ENCODE data around the gene RHBDL2.
"Not testable (repeated sequence)": the region's sequence is repeated elsewhere in the genome, so short reads cannot be mapped to it uniquely, and the experiment has no call there.

The RHBDL2 gene

DNA sequence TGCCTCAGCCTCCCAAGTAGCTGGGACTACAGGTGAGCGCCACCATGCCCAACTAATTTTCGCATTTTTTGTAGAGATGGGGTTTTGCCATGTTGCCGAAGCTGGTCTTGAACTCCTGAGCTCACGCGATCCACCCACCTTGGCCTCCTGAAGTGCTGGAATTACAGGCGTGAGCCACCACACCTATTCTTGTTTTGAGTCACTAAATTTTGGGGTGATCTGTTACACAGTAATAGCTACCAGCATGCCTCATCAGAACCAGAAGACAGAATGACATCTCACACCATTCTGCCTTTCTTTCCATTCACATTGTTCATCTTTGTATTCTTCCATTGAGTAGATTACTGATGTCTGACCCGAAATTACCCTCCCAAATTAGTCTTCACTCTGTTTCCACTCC is 9.1 kb downstream of the RHBDL2 start:
- DNase-seq (ENCODE audit: low spot score): no peak

DNA sequence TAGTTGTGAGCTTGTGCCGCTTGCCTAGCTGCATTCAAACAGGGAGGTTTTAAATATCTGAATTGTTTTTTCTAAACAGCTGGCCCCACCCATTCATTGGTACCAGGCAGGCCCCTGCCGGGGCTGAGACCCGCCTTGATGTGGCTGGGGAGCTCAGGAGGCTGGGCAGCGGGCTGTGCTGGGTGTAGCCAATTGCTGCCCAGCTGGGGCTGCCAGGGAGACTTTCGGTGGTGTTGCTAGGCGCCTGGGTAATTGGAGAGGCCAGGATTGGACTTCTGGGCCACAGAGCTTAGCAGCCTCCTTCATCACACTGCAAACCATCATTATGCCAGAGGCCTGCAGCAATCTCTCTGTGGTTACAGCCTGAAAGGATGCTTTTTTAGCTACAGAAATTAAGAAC is 12.2 kb downstream of the RHBDL2 start:
- no peak for DNase-seq (ENCODE audit: low spot score)

DNA sequence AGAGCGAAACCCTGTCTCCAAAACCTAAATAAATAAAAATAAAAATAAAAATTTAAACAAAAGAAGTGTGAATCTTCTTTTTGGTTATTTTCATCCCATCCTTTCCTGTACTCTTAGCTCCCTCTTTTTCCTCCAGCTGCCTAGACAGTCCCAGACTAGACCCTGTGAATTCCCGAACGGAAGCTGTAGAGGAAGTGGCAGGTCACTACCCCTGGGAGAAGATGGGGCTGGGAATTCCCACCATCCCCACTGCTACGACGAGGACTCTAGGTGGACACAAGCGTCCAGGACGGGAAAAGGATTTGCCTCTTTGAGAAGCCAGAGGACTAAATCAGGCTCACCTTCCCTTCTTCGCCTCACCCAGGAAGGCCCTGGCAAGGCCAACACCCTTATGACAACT is 12.6 kb downstream of the RHBDL2 start:
- DNase-seq (ENCODE audit: low spot score): no peak

DNA sequence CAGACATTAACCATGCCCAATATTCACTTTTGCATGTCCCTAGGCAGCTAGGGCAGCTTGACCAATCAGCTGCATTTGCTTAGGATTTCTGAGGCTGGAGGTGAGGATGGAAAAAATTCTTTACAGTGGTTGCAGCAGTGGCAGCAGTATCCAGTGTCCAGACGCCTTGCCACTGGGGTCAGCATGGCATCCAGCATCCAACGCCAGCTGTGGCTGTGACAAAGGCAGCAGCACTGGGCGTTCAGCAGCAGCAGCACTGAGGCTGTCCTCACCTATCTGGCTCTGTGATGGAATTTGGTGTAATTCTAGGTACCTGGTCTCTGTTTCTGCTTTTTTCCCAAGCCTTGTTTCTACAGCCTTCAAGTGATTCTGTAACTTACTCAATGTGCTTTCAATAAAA is 15.5 kb downstream of the RHBDL2 start:
- no peak for DNase-seq (ENCODE audit: low spot score)

DNA sequence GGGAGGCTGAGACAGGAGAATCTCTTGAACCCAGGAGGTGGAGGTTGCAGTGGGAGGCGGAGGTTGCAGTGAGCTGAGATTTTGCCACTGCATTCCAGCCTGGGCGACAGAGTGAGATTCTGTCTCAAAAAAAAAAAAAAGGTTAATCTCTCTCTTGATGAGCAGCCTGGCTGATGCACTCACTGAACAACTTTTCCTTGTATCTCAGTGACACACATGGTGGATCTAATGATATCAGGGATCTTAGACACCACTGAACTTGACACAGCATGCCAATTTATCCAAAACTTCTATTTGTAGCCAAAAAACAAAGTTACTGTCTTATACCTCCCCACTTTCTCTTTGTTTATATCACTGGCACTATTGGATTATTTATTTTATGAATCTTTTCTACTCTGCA is 16.2 kb downstream of the RHBDL2 start:
- DNase-seq (ENCODE audit: low spot score): no peak

DNA sequence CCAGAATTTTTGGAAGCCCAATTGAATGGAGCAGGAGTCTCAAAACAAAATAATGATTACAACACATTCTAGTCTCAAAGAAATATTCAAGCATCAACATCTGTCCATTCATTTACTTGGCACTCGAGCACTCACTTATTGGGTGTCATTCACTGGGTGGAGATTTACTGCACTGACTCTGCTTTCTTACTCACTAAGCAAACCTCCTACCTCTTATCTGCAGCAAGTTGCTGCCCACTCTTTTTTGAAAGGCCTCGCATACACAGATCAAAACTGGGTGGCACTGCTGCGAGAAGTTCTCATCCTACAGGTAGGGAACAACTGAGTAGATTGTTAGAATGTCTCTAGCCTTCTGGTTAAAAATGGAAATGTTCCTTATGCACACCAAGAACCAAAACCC is 18.0 kb downstream of the RHBDL2 start:
- DNase-seq (ENCODE audit: low spot score): no peak

DNA sequence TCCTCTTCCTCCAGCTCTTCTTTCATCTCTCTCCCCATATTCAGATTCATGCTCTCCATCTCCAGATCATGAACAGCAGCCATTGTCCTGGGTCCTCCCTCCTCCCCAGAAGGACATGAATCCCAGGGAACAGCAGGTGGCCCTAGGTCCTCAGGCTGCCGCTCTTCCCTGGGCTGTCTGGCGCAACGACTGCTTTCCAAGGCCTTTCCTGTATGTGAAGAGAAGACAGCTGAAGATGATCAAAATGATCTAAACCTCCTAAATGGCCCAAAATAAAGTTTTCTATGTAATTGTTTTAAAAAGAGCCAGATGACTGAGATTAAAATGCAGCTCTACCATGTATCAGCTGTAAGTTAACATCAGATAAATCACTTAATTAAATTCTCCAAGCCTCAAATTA is 22.5 kb downstream of the RHBDL2 start:
- no peak for DNase-seq (ENCODE audit: low spot score)

DNA sequence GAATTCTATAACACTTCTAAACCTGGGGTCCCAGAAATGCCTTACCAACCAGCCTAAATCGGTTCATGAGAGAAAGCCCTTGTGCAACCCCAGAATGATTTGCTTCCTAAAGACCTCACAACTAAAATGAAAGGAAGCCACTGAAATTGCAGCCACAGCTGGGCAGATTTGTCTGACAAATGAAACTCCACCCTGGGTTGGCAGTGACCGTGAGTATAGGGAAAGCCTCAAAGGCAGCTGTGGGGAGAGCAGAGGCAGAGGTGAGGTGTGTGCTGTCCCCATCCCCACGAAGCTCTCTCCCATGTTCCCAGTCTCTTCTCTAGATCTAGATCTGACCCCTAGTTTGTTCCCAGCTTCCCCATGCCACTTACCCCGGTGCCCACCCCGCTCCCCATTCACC is 23.1 kb downstream of the RHBDL2 start:
- DNase-seq (ENCODE audit: low spot score): no peak

DNA sequence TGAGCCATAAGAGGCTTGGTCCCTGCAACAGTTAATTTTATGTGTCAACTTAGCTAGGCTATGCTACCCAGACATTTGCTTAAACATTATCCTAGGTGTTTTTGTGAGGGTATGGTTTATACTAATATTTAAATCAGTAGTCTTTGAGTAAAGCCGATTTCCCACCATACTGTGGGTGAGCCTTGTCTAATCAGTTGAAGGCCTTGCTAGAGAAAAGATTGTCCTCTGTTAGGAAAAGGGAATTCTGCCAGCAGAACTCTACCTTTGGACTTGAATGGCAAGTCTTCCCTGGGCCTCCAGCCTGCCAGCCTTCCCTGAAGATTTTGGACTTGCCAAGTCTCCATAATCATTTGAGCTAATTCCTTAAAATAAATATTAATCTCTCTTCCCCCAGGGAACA is 23.9 kb downstream of the RHBDL2 start:
- DNase-seq (ENCODE audit: low spot score): no peak

DNA sequence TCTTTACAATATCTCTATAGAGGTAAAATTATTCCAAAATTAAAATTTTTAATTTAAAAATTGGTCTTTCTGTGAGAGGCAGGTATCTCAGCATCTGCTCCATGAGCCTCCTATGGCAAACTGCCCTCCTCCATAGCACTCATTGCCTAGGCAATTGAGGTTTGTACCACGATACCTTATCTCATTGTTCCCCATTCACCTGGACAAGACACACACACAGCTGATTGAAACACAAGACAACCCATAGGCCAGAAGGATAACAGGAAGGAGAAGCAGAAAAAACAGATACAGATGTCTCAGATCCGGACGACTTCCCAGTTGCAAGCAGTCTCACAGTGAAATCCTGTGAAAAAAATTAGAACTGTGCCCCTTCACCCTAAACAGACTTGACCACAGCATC is 24.3 kb downstream of the RHBDL2 start:
- no peak for DNase-seq (ENCODE audit: low spot score)

DNA sequence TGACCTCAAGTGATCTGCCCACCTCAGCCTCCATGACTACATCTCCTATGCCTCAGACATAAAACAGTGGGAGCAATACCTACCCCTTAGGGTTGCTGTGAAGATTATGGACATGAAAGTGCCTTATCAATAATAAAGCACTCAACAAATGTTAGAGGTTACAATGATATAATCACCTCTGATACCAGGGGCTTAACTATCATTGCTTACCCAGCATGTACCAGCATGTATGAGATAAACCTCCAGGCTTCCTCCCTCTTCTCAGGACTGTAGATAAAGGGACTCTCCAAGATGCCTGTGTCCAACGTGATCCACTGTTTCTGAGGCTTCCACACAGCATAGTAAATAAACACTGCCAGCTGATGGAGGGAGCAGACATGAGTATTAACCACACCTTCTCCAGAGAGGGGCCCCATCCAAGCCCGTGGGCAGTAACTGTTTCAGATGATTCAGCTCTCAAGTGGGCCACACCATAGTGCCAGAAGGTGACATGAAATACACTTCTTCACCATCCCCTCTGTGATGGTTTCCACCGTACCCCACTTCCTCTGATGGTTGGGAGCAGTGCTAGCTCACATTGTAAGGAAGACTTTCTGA is 26.2 kb downstream of the RHBDL2 start:
- DNase-seq (ENCODE audit: low spot score): no peak

DNA sequence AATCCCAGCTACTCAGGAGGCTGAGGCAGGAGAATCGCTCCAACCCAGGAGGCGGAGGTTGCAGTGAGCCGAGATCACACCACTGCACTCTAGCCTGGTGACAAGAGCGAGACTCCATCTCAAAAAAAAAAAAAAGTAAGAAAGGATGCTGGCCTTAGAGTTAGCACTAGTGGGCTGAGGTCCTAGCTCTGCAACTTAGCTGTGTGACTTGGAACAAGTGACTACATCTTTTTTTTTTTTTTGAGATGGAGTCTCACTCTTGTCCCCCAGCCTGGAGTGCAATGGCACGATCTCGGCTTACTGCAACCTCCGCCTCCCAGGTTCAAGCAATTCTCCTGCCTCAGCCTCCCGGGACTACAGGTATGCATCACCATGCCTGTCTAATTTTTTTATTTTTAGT is 26.7 kb downstream of the RHBDL2 start:
- DNase-seq (ENCODE audit: low spot score): not testable (repeated sequence)

DNA sequence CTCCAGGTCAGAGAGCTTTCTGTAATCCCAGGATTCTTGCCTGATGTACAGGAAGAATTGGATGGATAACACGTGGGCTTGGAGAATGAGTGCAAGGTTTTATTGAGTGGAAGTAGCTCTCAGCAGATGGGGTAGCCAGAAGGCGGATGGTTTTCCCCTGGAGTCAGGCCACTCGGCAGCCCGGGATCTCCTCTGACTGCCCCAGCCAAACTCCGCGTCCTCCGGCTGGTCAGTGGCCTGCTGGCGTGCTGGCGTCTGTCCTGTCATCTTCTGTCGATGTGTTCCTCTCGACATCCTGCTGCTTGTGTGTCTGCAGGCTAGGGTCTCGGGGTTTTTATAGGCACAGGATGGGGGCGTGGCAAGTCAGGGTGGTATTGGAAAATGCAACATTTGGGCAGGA is 32.8 kb downstream of the RHBDL2 start:
- DNase-seq (ENCODE audit: low spot score): no peak

DNA sequence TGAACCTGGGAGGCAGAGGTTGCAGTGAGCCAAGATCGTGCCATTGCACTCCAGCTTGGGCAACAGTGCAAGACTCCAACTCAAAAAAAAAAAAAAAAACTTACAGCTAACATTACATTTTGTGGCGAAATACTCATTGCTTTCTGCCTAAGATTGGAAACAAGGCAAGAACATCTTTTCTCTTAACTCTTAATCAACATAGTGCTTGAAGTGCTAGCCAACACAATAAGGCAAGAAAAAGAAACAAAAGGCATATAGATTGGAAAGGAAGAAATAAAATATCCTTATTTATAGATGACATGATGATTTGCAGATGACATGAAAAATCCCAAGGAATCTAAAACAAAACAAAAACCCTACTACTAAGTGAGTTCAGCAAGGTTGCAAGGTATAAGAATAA is 35.6 kb downstream of the RHBDL2 start:
- no peak for DNase-seq (ENCODE audit: low spot score)

DNA sequence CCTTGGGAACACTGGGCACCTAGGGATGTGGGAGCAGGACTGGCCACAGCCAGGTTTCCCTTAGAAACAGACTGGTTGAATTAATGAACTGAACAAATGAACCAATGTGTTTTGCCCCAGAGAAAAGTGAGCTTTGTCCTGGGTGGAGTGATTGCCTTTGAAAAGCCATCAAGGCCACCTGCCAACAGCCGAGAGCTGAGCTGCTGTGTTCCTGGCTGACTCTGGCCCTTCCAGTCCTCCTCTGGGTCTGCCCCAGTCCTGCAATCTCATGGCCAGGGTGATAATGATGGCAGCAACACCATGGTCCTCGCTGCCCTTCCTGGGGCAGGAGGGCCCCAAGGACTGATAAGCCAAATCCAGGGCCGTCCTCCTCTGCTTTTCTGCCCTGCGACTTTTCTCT is 42.1 kb downstream of the RHBDL2 start:
- DNase-seq (ENCODE audit: low spot score): no peak

DNA sequence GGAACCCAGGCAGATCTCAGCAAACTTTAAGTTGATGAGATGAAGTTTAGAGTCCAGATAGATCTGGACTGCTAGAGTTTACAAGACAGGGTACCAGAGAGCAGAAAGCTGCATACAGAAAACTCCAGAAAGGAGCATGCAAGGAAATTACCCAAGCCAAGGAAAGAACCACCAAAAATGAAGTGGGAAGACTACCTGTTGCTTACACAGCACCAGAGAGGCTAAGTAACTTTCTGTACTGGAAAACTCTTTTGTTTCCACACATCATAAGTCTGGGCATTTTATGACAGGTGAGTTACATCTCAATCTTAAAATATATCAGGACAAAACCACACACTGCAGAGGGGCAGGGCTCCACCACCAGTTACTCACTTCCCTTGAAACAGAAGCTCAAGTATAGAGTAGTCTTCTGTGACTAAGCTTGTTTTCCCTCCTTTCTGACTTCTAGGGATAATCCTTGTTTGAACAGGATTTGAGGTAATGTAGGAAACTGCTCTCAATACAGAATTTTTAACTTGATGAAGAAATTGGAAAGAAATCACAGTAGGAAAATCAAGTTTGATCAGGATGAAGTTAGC is 42.9 kb downstream of the RHBDL2 start:
- peak; percentile 29 for DNase-seq (ENCODE audit: low spot score)

DNA sequence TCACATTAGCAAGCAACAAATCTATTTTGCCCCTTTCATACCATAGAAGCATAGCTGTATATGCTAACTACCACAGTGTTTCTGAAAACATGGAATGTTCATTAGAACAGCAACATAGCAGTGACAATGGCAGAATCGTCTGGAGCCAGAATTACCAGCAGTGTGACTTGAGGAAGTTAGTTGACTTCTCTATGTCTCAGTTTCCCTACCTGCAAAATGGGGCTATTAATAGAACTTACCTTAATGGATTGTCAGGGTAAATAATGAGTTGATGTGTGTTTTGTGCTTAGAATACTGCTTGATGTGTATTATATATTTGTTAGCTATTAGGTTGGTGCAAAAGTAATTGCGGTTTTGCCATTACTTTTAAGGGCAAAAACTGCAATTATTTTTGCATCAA is 45.5 kb downstream of the RHBDL2 start:
- DNase-seq (ENCODE audit: low spot score): no peak

DNA sequence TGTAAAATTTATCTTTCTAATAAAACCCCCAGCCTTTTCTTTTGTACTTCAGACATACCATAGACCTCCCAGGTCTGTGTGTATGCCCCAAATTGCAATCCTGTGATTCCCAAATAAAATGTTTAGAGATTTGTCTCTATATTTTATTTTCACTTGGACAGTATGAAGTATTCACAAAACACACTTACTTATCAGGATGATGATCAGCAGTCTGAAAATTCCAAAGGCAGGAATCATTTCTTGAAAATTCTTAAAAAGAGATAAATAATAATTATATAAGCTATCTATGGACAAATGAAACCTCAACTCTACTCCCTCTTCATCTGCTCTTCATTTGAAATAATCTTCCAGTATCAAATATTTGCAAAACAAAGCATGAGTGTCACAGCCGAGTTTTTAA is 48.7 kb downstream of the RHBDL2 start:
- no peak for DNase-seq (ENCODE audit: low spot score)

DNA sequence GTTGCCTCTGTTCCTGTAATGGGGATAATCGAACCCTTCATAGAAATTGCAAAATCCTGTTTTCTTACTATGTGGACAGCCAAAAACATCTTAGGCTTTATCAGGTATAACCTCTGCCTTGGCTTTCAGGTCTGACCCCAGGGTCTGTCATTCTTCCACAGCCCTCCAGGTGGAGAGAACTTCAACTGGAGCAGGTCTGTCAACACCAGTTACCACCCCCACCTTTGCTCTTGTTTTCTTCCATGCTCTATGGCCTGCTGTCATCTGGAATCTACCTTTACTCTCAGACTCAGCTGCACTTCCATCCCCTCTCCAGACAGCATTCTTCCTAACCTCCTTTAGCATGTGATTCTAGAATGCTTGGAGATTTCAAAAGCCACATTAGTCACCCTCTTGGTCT is 49.9 kb downstream of the RHBDL2 start:
- no peak for DNase-seq (ENCODE audit: low spot score)

DNA sequence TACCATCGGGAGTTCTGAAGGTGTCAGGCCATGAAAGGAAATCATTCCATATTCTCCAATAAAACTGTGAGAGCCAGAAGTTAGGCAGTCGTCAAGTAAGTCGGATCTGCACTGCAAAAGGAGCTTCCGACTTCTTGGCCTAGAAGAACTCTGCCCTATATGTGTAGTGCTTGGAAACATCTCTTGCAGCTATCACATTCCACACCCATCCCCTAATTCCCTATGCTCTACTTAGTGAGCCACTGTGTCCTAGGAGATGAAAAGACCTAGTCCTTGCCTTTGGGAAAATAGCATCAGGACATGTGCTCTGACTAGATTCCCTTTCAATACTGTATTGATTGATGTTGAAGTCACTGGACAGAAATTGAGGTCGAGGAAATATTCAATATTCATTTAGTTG is 52.0 kb downstream of the RHBDL2 start:
- DNase-seq (ENCODE audit: low spot score): no peak

DNA sequence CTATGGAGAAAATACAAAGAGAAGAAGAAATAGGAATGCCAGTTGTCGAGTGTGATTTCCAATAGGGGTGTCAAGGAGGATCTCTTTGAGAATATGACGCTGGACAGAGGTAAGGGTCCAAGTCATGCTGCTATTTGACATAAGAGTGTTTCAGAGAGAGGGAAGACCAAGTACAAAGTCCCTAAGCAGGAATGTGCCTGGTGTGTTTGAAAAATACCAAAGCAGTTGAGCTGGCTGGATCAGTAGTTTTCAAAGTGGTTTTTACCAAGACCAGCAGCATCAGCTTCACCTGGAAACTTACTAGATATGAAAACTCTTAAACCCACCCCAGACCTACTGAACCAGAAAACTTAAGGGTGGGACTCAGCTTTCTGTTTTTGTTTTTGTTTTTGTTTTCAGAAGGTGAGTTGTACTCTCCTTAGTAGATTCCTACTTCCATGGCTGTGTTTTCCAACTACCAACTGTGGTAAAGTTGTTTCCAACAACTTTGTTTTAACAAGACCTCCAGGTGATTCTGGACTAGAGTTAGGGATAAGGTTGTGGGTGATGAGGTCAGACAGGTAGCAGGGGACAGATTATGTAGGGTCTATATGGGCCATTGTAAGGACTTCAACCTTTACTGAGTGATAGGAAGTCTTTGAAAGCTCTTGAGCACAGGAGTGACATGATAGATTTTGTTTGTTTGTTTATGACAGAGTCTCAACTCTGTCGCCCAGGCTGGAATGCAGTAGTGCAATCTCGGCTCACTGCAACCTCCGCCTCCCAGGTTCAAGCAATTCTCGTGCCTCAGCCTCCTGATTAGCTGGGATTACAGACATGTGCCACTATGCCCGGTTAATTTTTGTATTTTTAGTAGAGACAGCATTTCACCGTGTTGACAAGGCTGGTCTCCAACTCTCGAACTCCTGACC is 53.0 kb downstream of the RHBDL2 start:
- DNase-seq (ENCODE audit: low spot score): no peak

DNA sequence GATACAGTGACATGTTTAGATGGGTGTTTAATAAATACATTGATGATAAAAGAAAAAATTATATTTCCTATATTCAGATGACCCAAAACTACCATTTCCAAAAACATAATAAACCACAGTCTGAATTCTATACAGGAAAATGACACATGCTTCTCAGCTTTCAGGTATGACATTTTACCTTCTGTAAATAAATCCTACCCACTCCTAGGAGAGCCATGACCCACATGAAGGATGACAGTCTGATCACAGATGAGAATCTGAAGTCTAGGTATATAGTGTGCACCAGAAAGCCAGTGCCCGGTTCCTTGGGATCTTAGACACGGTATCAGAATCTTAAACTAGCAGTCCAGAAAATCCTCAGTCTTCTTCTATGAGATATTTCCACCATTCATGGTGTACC is 56.5 kb downstream of the RHBDL2 start:
- DNase-seq (ENCODE audit: low spot score): no peak

DNA sequence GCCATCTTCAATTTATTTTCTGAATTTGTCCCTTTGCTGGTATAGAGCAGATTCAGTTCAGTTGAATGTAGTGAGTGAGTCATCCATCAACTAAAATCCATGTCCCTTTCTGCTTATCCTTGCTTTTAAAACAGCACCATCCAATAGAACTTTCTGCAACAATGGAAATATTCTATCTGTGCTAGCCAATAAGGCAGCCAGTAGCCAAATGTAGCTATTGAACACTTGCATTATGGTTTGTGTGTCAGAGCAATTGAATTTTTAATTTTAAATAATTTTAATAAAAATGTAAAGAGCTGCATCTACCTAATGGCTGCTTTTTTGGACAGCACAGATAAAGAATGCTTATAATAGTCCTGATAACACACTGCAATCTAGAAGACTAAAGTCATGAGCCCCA is 60.1 kb downstream of the RHBDL2 start, which contains the start of gene GJA9:
Gene GJA9 (minus strand): TSS at position 101 of the 400 bp plus-strand sequence. CDS start 5,489 bp downstream, outside the sequence.
- DNase-seq (ENCODE audit: low spot score): no peak
